NCI-H524 treated with DMSO at 0.1 percent for 48 hours (cell line): ENCODE data around the gene SLC22A15.
"Not testable (repeated sequence)": the region's sequence is repeated elsewhere in the genome, so short reads cannot be mapped to it uniquely, and the experiment has no call there.

ENCODE experiments used
- DNase-seq: peaks from one replicate; lab custom pipeline; 2025; lab: John Stamatoyannopoulos, UW

The SLC22A15 gene

DNA sequence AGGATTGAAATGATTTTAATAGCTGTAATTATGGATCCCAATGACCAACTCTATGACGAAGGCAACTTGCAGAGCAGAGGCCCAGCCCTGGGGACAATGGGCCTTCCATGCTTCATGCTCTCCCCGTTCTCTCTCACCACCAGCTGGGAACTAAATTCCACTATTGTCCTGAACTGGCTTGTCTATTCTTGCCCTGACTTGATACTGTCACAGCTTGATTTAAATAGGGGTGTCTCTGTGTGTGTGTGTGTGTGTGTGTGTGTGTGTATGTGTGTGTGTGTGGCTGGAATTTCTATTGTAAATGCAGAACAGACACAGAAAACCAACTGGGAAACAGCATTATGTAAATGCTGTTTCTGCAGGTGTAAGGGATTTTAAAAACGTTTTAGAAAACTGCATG is 57.0 kb downstream of the SLC22A15 start:
- no peak for DNase-seq

DNA sequence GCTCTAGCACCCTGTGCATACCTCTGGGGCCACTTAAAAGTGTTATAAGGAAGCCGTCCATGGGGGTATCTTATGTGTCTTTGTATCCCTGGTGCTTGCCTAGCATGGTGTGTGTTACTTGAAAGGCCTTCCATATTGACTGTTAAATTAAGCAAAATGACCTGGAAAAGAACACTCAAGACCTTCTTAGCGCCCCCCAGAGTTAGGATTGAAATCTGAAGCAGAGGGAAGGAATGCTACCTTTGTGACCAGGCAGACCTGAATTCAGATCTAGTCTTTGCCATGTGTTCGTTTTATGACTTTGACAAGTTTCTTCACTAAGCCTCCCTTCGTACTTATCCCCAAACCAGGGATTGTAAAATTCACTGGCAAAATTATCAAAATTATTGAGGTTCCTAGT is 59.9 kb downstream of the SLC22A15 start:
- no peak for DNase-seq

- DNase-seq = no peak
Observed at GRCh38 chr1:116038679-116039078, 62.4 kb downstream of the SLC22A15 start.

GRCh38 chr1:116044071-116044470 is 67.8 kb downstream of the SLC22A15 start:
- no peak for DNase-seq

GRCh38 chr1:116046933-116047332 is 70.6 kb downstream of the SLC22A15 start:
- DNase-seq = not testable (repeated sequence)

- DNase-seq = not testable (repeated sequence)
Observed at GRCh38 chr1:116051896-116052295, 75.6 kb downstream of the SLC22A15 start.

DNA sequence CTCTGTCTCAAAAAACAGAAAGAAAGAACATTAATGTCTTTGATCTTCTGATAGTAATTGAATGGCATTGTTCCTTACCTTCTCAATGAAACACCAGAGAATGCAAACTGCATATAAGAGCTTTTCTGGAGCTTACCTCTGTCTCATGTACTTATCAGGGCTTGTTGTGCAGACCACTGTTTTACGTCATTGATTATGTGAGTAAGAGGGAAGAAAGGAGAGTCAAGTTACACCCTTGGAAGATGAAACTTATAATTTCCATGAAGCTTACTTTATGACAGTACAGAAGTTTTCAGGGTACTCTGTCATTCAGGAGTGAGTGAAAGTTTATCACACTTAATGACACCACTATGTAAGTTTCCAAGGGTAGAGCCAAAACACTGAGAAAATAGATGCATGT is 85.9 kb downstream of the SLC22A15 start:
- DNase-seq = no peak

GRCh38 chr1:116064616-116065015 is 88.3 kb downstream of the SLC22A15 start:
- no peak for DNase-seq

DNA sequence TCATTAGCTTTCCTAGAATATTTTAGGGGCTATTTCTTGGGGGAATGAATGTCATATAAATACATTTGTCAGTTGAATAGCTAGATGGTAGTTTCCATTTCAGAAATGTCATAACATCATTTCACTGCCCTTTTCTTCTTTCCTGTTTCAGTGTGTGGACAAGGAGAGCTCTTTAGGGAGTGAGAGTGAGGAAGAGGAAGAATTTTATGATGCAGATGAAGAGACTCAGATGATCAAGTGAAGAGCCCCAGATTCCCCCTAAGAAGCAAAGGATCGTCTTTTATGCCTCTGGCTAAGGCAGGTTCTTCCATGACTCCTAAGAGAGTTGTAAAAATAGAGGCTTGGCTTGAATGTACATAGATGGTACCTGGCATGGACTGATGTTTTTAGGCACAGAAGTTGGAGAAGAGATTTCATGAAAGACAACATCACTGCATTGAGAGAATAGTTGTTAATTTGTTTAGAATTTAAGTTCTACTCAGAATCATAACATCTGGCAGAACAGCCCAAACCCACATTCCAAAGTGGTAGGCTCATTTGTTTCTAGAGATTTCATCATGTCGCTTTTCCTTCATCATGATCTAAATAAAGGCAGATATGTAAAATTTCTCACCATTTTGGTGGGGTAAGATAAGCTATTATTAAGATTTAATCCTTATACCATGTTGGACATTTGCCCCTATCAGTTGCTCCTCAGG is 90.7 kb downstream of the SLC22A15 start:
- DNase-seq = no peak

DNA sequence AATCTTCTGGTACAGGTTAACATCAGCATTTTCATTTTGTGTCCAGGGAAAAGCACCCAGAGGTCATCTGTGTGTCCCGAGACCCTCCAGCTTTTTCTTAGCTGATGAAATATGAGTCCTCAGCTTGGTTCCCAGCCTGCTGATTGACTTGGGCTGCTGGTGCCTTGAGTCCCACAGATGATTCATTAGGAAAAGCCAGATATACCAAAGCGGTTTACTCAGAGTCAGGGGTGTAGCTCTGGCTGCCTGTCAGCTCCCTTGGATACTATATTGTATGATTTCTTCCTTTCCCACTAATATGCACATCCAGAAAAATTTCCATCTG is 91.2 kb downstream of the SLC22A15 start:
- DNase-seq = no peak

GRCh38 chr1:116075575-116075974 is 99.3 kb downstream of the SLC22A15 start:
- DNase-seq = no peak

GRCh38 chr1:116075990-116076389 is 99.7 kb downstream of the SLC22A15 start:
- no peak for DNase-seq

GRCh38 chr1:116076831-116077230 is 100.5 kb downstream of the SLC22A15 start:
- DNase-seq = no peak

GRCh38 chr1:116078699-116079223 is 102.4 kb downstream of the SLC22A15 start:
- no peak for DNase-seq

GRCh38 chr1:116087628-116088027 is 111.3 kb downstream of the SLC22A15 start:
- DNase-seq = no peak

DNA sequence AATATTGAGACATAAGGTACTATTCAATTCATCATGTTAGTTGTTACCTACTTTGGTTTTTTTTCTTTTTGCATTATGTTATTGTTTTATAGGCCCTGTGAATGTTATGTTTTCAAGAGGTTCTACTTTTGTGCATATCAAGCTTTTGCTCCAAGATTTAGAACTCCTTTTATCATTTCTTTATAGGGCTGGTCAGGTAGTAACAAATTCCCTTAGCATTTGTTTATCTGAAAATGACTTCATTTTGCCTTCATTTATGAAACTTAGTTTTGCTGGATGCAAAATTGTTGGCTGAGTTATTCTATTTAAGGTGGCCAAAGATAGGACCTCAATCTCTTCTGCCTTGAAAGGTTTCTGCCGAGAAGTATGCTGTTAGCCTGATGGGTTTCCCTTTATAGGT is 113.6 kb downstream of the SLC22A15 start:
- DNase-seq = no peak

DNA sequence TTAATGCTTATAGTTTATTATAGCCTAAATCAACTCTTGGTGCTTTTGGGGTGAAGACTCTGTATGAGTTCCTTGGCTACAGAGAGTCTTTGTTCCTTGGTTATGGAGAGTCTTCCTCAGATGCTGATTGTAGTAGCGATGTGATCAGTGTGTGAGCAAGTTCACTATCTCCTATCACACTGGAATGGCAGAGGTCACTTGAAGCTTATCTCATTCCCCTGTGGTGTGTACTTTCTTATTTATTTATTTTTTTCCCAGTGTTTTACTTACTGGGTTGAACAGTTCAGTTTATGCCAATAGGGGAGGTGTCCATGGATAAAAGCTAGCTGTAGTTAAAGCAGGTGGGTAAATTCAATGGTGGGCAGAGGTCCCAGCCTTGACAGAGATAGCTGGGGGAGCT is 114.8 kb downstream of the SLC22A15 start:
- no peak for DNase-seq

DNA sequence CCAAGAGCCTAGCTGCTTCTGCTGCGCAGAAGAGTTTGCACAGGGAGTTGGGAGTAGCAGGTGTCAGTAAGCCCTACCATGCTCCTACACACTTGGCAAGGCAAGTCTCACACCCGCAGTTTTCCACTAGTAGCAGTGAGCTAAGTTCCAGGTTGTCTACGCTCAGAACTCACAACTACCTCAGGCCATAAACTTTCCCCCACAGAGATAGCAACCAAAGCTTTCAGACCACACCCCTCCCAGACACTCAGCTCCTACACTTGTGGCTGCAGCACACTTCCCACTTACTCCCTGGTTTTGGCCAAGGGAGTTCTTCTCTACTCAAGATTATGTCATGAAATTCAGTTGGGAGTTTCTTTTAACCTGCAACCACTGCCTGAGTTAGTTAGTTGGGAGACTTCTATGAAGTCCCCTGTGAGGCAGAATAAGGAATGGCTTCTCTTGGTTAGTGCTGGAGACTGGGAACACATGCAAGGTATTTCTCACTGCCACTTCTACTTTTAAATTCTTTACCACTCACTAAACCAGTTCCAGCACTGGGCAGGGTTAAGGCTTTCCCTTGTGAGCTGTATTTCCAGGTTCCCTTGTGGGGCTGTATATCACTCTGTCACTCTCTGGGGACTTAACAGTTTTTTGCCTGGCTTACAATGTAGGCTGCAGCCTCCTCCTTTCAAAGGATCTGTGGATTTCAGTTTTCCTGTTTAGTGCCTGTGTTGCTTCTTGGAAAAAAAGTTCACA is 116.6 kb downstream of the SLC22A15 start:
- no peak for DNase-seq

DNA sequence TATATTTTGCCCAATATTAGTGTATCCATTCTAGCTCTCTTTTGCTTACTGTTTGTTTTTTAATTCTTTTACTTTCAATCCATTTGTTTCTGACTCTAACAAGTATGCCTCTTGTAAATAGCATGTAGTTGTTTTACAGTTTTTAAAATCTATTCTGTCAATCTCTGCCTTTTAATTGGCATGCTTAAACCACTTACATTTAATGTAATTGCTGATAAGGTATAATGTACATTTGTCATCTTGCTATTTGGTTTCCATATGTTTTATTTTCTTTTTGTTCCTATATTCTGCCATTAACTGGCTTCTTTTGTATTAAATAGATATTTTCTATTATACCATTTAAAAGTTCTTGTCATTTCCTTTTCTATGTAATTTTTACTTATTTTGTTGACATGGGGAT is 118.7 kb downstream of the SLC22A15 start:
- DNase-seq = no peak

- DNase-seq = no peak
Observed at GRCh38 chr1:116096013-116096618, 119.8 kb downstream of the SLC22A15 start.

DNA sequence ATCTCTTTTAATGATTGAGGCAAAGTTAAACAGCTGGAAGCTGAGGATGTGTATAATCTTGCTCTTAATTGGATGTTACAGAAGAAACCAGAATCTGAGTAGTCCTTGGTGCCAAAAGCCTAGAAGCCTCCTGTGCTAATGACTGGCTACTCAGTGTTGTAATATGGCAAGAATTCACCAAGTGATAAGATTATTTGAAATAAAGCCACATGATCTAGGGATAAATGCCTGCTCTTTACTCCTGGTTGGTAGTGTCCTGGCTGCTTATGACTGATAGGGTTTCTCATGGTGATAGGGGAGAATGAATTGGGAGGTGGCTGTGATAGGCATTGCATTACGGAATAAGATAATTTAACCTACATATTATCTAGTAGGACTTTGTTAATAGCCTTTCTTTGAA is 121.3 kb downstream of the SLC22A15 start:
- DNase-seq = no peak

DNA sequence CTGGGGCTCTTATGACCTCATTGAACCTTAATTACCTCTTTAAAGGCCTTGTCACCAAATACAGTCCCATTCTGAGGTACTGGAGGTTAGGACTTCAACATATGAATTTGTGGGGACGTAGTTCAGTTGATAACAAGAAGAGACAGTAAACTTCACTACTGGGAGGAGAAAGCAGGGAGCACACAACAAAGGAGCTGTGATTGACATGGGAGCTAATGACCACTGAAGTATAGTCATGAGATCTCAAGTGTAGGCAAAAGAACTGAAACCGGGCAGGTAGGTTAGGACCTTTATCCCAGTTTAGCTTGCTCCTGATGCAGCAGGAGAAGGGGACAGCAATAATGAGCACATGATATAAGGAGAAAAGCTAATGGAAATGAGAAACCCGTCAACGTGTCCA is 123.1 kb downstream of the SLC22A15 start:
- no peak for DNase-seq

DNA sequence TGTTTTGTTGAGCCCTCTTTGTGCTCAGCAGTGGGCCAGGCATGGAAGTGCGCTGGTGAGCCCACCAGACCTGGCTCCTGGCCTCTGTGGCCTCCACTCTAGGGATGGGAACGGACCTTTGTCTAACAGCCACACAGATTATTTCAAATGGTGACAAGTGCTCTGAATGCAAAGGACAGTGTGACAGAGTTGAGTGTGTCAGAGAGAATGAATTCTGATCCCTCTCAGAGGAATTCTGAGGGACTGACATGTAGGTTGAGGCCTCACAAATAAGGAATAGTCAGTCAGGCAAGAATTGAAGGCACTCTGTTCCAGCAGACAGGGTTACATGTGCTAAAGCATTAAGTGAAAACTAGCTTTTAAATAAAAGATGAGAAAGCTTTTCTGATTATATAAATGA is 123.6 kb downstream of the SLC22A15 start:
- DNase-seq = no peak
